ENCODE data around the gene SLC18A2. TPM values are rescaled to one million over a fixed set of nuclear protein-coding genes. Genes with fewer than 3 reads are reported as not detected.
"Not testable (repeated sequence)": the region's sequence is repeated elsewhere in the genome, so short reads cannot be mapped to it uniquely, and the experiment has no call there.

Gene SLC18A2
- total RNA-seq, 1 donor from 2014 or later, result 5.7 TPM

GRCh38 chr10:117262291-117262902, 21.5 kb downstream of the SLC18A2 start:
- no peak for DNase-seq (ENCODE audit: low spot score)

GRCh38 chr10:117262903-117263293, 22.0 kb downstream of the SLC18A2 start:
- DNase-seq (ENCODE audit: low spot score), result no peak

DNA sequence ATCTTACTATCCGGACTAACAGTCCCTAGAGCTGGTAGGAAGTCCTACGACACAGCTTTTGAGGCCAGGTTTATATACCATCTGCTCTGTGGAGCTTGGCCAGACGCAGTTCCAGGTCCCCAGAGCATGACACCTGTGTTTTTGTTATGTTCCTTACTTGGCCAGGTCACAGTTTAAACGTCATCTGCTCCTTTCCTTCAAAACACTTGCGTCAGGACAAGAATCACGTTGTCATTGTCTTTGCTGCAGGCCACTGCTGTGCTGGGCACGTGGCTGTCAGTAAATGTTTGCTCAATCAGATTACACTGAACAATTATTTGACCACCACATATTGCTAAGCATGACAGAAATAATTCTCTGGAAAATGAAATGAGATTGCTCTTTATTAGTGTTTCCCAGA, 23.9 kb downstream of the SLC18A2 start:
- no peak for DNase-seq (ENCODE audit: low spot score)

- no peak for DNase-seq (ENCODE audit: low spot score)
These were observed 25.5 kb downstream of the SLC18A2 start for GRCh38 chr10:117266400-117266799.

- no peak for DNase-seq (ENCODE audit: low spot score)
These were observed 25.9 kb downstream of the SLC18A2 start for GRCh38 chr10:117266812-117267211.

DNA sequence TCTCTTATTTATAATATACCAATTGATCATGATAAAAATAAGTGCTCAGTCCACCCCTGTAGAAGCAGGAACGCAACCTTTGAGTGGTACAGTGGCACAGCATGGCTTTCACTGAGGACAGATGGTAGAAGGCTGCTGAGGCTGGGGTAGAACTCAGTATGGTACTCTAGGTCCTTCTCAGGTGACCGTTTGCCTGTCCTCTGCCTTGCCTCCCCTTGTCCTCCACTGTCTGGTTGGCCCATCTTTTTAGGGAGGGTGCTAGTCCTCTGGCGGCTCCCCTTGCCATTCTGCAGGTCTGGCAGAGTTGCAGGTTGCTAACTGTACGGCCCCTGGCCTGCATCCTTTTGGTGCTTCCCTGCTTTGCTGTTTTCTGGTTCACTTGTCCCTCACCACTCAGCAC, 27.3 kb downstream of the SLC18A2 start:
- no peak for DNase-seq (ENCODE audit: low spot score)

GRCh38 chr10:117268907-117269306, 28.0 kb downstream of the SLC18A2 start:
- no peak for DNase-seq (ENCODE audit: low spot score)

- no peak for DNase-seq (ENCODE audit: low spot score)
These were observed 30.5 kb downstream of the SLC18A2 start for GRCh38 chr10:117271427-117271826.

DNA sequence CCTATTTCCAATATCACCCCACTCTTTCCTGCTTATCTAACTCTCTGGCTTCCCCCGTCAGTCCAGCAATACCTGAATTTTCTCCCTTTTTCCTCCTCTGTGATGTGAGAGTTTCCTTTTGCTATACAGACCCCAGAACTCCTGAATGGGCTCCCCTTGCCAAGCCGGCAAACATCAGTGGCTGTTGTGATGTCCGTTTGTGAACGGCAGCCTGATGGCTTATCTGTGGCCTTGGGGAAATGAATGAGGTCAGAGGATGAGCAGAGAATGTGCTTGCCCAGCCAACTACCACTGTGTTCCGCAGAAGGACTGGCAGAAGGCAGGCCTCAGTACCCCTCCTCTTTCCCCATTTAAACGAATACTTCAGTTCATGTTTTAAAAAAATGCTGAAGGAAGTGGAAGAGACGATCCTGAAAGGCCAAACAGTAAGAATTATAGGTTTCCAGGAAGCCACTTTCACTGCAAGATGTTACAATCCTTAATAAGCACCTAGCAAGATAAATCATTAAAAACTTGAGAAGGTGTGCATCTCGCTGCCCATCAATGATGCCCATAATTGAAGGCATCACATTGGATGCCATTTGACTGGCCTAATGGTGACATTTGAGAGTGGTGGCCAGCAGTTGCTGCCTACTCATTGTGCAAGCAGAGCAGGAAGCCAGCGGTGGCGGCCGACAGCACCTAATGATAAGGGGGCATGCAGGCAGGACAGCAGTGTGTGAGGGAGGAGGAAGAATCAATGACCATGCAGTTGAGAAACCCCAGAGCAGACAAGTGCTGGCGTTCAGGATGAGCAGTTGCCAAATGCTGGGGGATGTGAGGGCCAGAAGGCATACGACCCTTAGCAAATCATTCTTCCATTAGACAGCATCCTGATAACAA, 31.5 kb downstream of the SLC18A2 start:
- DNase-seq (ENCODE audit: low spot score), result no peak

DNA sequence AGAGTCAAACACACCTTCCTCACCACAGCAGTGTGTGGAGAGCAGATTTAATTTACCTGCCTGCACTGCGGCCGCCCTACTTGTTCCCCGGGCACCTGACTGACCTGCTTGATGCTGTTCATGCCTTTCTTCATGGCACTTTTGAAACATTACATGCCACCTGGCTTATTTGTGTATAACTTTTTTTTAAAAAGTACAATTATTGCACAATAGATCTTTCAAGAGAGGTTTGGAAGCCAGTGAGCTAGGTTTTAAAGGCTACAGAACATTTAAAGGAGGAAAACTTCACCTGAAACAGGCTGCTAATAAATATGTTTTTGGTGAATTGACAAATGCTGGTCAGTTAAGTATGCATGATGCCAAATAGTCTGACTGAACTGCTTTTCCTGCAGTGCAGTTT, 33.1 kb downstream of the SLC18A2 start:
- DNase-seq (ENCODE audit: low spot score), result no peak

- no peak for DNase-seq (ENCODE audit: low spot score)
These were observed 33.6 kb downstream of the SLC18A2 start for GRCh38 chr10:117274509-117274908.

GRCh38 chr10:117275121-117275520, 34.2 kb downstream of the SLC18A2 start:
- no peak for DNase-seq (ENCODE audit: low spot score)

GRCh38 chr10:117277675-117278074, 36.8 kb downstream of the SLC18A2 start:
- DNase-seq (ENCODE audit: low spot score), result no peak

- no peak for DNase-seq (ENCODE audit: low spot score)
These were observed 44.0 kb downstream of the SLC18A2 start for GRCh38 chr10:117284716-117285494.

DNA sequence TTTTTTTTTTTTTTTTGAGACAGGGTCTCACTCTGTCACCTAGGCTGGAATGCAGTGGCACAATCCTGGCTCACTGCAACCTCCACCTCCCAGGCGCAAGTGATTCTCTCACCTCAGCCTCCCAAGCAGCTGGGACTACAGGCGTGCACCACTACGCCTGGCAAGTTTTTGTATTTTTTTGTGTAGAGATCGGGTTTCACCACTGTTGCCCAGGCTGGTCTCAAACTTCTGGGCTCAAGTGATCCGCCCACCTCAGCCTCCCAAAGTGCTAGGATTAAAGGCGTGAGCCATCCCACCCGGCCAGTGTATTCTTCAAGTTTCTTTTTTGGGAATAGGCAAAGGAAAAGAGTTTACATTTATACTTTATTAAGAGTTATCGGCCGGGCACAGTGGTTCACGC, 50.0 kb downstream of the SLC18A2 start:
- DNase-seq (ENCODE audit: low spot score), result not testable (repeated sequence)

DNA sequence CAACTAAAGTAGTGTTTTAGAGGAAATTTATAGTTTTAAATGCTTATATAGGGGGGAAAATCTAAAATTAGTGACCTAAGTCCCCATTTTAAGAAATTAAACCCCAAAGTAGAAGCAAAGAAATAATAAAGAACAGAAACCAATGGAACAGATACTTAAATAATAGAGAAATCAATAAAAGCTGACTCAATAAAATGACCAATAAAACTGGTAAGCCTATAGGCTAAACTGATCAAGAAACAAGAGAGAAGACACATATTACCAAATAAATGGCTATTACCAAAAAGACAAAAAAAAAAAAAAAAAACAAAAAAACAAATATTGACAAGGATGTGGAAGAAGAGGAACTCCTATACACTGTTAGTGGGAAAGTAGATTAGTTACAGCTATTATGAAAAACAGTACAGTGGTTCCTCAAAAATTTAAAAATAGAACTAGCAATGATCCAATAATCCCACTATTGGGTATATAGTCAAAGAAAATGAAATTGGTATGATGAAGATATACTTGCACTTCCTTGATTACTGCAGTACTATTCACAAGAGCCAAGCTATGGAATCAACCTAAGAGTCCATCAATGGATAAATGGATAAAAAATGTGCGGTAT, 53.2 kb downstream of the SLC18A2 start:
- no peak for DNase-seq (ENCODE audit: low spot score)

DNA sequence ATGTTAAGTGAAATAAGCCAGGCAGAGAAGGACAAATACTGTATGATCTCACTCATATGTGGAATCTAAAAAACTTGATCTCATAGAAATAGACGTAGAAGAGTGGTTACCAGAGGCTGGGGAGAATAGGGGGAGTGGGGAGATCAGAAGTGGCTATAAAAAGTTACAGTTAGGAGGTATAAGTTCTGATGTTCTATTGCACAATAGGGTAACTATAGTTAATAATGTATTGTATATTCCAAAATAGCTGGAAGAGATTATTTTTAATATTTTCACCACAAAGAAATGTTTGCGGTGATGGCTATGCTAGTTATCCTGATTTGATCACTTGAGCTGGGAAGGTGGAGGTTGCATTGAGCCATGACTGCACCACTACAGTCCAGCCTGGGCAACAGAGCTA, 53.8 kb downstream of the SLC18A2 start:
- DNase-seq (ENCODE audit: low spot score), result no peak

- no peak for DNase-seq (ENCODE audit: low spot score)
These were observed 57.3 kb downstream of the SLC18A2 start for GRCh38 chr10:117298219-117298618.

DNA sequence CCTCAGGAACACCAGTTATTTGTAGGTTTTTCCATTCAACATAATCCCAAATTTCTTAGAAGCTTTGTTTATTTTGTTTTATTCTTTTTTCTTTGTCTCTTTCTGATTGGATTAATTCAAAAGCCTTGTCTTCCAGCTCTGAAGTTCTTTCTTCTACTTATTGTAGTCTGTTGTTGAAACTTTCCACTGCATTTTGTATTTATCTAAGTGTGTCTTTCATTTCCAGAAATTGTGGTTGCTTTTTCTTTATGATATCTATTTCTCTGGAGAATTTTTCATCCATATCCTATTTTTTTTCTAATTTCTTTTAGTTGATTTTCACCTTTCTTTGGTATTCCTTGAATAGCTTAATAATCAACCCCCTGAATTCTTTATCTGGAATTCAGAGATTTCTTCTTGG, 58.5 kb downstream of the SLC18A2 start:
- DNase-seq (ENCODE audit: low spot score), result no peak

GRCh38 chr10:117300671-117301070, 59.8 kb downstream of the SLC18A2 start:
- DNase-seq (ENCODE audit: low spot score), result no peak

GRCh38 chr10:117303451-117303850, 62.5 kb downstream of the SLC18A2 start:
- DNase-seq (ENCODE audit: low spot score), result not testable (repeated sequence)

DNA sequence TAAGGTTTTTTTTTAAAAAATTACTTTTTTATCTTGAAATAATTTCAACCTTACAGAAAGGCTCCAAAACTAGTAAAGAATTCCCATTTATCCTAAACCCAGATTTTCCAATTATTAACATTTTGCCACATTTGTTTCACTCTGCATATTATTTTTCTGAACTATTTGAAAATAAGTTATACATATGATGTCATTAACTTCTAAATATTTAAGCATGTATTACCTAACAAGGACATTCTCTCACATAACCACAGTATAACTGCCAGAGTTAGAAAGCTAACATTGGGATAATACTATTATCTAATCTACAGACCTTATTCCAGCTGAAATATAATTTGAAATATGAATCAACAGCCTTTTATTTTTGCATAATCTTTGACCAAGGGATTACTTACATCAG, 65.8 kb downstream of the SLC18A2 start:
- no peak for DNase-seq (ENCODE audit: low spot score)
